Upper lobe of left lung (tissue), 6 donors: Measurements from ENCODE around the gene KCNMB1. TPM values are rescaled to one million over a fixed set of nuclear protein-coding genes. Genes with fewer than 3 reads are reported as not detected.

Experiments
- ATAC-seq, 2 donors: fragments of 200-7000 bp; cut with Tn5 transposase; one replicate each; pipeline ENCODE4 v1.9.1; 2022; ENCODE audit warnings: mild to moderate bottlenecking in 2 of 2, moderate library complexity in 2 of 2; ENCODE audit not compliant: low FRiP score in 2 of 2
- DNase-seq, 2 donors: peaks; one replicate each; pipeline ENCODE4 v3.0.0-alpha.2; 2019 to 2020
- H3K27ac ChIP-seq, 4 donors: fragments of 200-600 bp; sonication (generic); one replicate each; pipeline ENCODE4 v1.5.1; 2016 to 2019
- H3K27me3 ChIP-seq, 4 donors: fragments of 200-600 bp; sonication (generic); one replicate each; pipeline ENCODE4 v1.5.1; 2017 to 2019
- H3K36me3 ChIP-seq, 4 donors: fragments of 200-600 bp; sonication (generic); one replicate each; pipeline ENCODE4 v1.5.1; 2016 to 2019
- H3K4me1 ChIP-seq, 4 donors: fragments of 200-600 bp; sonication (generic); one replicate each; pipeline ENCODE4 v1.5.1; 2018 to 2019
- H3K4me3 ChIP-seq, 4 donors: fragments of 200-600 bp; sonication (generic); one replicate each; pipeline ENCODE4 v1.5.1; 2017 to 2019; ENCODE audit warnings: mild to moderate bottlenecking in 2 of 4, moderate library complexity in 1 of 4
- H3K9me3 ChIP-seq, 4 donors: fragments of 200-600 bp; sonication (generic); one replicate each; pipeline ENCODE4 v1.5.1; 2018 to 2019
- EP300 ChIP-seq, 4 donors: sonication (generic); formaldehyde crosslinking; IDR thresholded peaks; one replicate each; pipeline ENCODE4 v1.5.1; 2017; ENCODE audit warnings: antibody characterized with exemption in 4 of 4, control low read depth in 2 of 4
- POLR2A ChIP-seq, 4 donors: fragments of 450-650 bp; IDR thresholded peaks; one replicate each; pipeline ENCODE4 v1.5.1; 2016 to 2017; ENCODE audit warnings: antibody characterized with exemption in 4 of 4, mild to moderate bottlenecking in 2 of 4
- POLR2AphosphoS5 ChIP-seq, 2 donors: sonication (generic); formaldehyde crosslinking; IDR thresholded peaks; one replicate each; pipeline ENCODE4 v1.5.1; 2017; ENCODE audit warnings: antibody characterized with exemption in 2 of 2
- WGBS, 2 donors: methylation state at CpG; one replicate each; pipeline ENCODE4 v1.1.5; 2017 to 2018; 5-methylcytosine and 5-hydroxymethylcytosine counted together
- total RNA-seq, 6 donors: library from RNA; depleted of rRNA in 4 of 6; stranded (reverse); fragments of >200 nt in 4 of 6; gene quantifications; one replicate each; pipeline versions ENCODE4 v1.1.0 to v1.2.1, GENCODE V29; 2016 to 2021
- TF ChIP-seq, protein P1 (sequence below), 6 experiments: fragments of 450-650 bp in 4 of 6; fragments of 200-600 bp in 2 of 6; sonication (generic) in 2 of 6; IDR thresholded peaks; one replicate each; pipeline ENCODE4 v1.5.1; 2016 to 2019; ENCODE audit warnings: antibody characterized with exemption in 6 of 6
- donor health status: DM: no; HTN: no; CAD: no; lungs with moderate emphysema.
- donor health status: DM: no; HTN: yes; CAD: no; lungs with severe emphysema.

KCNMB1 gene
- total RNA-seq, 6 donors from 2014 or later = 1.1 to 5.3 (median 2.0) TPM

DNA sequence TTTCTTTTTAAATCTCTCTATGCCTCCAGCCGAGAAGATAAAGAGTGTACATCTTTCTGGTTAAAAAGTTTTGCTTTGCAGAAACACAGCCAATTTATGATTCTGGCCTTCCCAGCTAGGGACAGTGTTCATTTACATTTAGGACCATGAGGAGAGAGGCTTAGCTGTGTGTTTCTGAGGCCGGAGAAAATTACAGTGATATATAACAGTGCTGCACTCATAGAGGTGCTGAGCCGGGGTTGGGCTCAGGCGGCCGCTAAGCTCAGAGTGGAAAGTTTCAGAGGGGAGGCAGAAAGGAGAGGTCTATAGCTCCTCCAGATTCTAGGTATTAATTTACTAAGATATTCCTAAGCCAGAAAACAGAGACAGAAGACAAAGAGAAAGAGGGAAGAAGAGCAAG lies 54.5 kb downstream of the KCNMB1 start:
- Histone ChIP-seq H3K9me3 (no peaks in the 10 kb centered on the region), H3K4me1 (peaks cover 17 to 56% (median 47%) of the 10 kb centered on the region in 4 donors), H3K4me3 (no peak overlapping the region), H3K36me3 (no peaks in the 10 kb centered on the region), H3K27ac (peak overlapping the region in 2 of 4 donors; percentile 28 to 90), H3K27me3 (no peaks in the 10 kb centered on the region)
- ATAC-seq (no peak), DNase-seq (no peak)
- TF ChIP-seq EP300 (IDR thresholded peaks at IDR 0.05) (no peak), POLR2A (IDR thresholded peaks at IDR 0.05) (no peak), POLR2AphosphoS5 (IDR thresholded peaks at IDR 0.05) (no peak)
- TF ChIP-seq, protein P1, sequence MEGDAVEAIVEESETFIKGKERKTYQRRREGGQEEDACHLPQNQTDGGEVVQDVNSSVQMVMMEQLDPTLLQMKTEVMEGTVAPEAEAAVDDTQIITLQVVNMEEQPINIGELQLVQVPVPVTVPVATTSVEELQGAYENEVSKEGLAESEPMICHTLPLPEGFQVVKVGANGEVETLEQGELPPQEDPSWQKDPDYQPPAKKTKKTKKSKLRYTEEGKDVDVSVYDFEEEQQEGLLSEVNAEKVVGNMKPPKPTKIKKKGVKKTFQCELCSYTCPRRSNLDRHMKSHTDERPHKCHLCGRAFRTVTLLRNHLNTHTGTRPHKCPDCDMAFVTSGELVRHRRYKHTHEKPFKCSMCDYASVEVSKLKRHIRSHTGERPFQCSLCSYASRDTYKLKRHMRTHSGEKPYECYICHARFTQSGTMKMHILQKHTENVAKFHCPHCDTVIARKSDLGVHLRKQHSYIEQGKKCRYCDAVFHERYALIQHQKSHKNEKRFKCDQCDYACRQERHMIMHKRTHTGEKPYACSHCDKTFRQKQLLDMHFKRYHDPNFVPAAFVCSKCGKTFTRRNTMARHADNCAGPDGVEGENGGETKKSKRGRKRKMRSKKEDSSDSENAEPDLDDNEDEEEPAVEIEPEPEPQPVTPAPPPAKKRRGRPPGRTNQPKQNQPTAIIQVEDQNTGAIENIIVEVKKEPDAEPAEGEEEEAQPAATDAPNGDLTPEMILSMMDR (IDR thresholded peaks at IDR 0.05) = no peak
- WGBS, 2 donors = 75 to 84% methylated on average over 5 of the region's 5 CpGs

DNA sequence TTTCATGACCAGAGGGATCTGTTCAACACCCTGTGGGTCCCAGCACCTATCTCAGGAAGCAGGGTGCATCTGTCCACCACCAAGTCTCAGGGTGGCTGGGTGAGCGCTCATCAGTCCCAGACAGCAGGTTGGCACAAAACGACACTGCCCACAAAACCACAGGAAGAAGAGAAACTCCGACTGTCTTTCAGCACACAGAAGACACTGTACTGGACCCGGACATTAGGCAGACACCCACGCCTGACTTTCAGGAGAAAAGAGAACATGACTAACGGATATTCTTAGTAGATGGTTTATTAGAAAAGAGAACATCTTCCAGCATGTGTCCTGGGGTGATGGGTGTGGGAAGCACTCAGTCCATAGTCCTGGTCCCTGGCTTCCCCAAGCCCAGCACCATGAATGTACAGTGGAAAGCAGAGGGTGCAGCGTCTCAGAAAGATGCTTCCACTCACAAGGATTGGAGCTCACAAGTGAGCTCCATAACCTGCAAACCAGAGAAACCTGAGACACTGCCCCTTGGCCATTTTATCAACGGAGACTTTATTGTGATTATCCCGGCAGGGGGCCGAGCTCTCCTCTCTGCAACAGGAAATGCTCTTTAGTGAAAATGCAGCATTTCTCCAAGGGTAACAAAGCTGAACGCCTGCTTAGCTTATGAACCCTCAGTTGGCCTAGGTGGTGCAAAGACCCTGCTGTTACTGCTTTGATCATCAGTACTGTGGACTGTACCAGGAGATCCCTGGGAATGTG lies 55.8 kb downstream of the KCNMB1 start:
- peak overlapping the region; percentile 45 to 90 (median 69) for H3K27ac ChIP-seq
- DNase-seq = peak in 1 of 2 donors; percentile 83
- H3K9me3 ChIP-seq = no peaks in the 10 kb centered on the region
- no peak overlapping the region for H3K4me3 ChIP-seq
- no peaks in the 10 kb centered on the region for H3K27me3 ChIP-seq
- H3K4me1 ChIP-seq = peaks cover 17 to 64% (median 47%) of the 10 kb centered on the region in 4 donors
- WGBS, 2 donors = 63 to 64% methylated on average over 10 to 11 of the region's 11 CpGs
- TF ChIP-seq POLR2AphosphoS5 (IDR thresholded peaks at IDR 0.05) = peak; percentile 22 to 26
- peak in 1 of 4 donors; percentile 5 for TF ChIP-seq POLR2A (IDR thresholded peaks at IDR 0.05)
- TF ChIP-seq, protein P1 (IDR thresholded peaks at IDR 0.05) = no peak
- no peak for TF ChIP-seq EP300 (IDR thresholded peaks at IDR 0.05)
- ATAC-seq = peak; percentile 27 to 51
- no peaks in the 10 kb centered on the region for H3K36me3 ChIP-seq

DNA sequence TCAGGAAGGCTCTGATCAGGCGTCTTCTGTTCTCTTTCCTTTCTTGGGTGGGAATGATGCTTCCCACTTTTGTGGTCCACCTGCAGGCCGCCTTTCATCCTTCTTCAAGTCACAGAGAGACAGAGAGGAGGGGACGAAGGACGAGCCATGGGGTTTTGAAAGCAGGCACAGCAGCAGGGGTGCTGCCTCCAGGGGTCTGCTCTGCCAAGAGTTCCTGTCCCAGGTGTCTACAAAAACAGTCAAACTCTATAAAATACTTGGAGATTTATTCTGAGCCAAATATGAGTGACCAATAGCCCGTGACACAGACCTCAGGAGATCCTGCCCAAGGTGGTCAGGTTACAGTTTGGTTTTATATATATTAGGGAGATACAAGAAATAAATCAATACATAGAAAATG lies 57.1 kb downstream of the KCNMB1 start:
- DNase-seq = no peak
- Histone ChIP-seq H3K4me1 (peaks cover 17 to 57% (median 46%) of the 10 kb centered on the region in 4 donors), H3K9me3 (no peaks in the 10 kb centered on the region), H3K36me3 (no peaks in the 10 kb centered on the region), H3K27me3 (no peaks in the 10 kb centered on the region), H3K4me3 (no peak overlapping the region), H3K27ac (peak overlapping the region; percentile 74 to 90 (median 78))
- 87 to 88% methylated on average over 5 of the region's 5 CpGs for WGBS, 2 donors
- TF ChIP-seq, protein P1 (IDR thresholded peaks at IDR 0.05) = no peak
- TF ChIP-seq EP300 (IDR thresholded peaks at IDR 0.05) = no peak
- no peak for TF ChIP-seq POLR2AphosphoS5 (IDR thresholded peaks at IDR 0.05)
- no peak for TF ChIP-seq POLR2A (IDR thresholded peaks at IDR 0.05)
- ATAC-seq = no peak

DNA sequence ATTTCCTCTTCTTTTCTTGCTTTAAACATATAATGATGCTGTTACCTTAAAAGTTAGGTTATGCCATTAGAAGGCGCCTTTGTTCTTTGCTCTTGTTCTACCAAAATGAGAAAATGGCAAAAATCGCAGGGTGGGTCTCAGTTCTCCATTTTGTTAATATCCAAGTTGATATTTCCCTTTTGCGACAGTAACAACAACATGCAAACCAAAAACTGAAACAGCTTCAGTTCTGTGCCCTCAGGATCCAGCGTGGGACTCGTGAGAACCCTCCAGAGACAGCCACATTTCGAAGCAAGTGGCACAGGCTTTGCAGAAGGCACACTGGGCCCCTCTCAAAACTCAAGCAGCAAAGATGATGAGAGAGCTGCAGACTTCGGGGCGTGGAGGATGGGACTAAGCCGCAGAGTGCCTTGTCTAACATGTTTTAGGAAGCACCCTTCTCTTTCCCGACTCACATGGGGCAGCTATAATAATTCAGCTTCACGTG lies 58.6 kb downstream of the KCNMB1 start:
- Histone ChIP-seq H3K4me1 (peaks cover 17 to 52% (median 39%) of the 10 kb centered on the region in 4 donors), H3K36me3 (no peaks in the 10 kb centered on the region), H3K27ac (peak overlapping the region; percentile 72 to 90 (median 76)), H3K27me3 (no peaks in the 10 kb centered on the region), H3K9me3 (no peaks in the 10 kb centered on the region), H3K4me3 (peak overlapping the region in 2 of 4 donors; percentile 9 to 21)
- DNase-seq = no peak
- TF ChIP-seq EP300 (IDR thresholded peaks at IDR 0.05) = no peak
- TF ChIP-seq POLR2AphosphoS5 (IDR thresholded peaks at IDR 0.05) = no peak
- no peak for TF ChIP-seq POLR2A (IDR thresholded peaks at IDR 0.05)
- TF ChIP-seq, protein P1 (IDR thresholded peaks at IDR 0.05) = no peak
- WGBS, 2 donors = 54 to 67% methylated on average over 11 of the region's 11 CpGs
- peak in 1 of 2 donors; percentile 15 for ATAC-seq
